ENCODE data around the gene DNAAF5. TPM values are rescaled to one million over a fixed set of nuclear protein-coding genes. Genes with fewer than 3 reads are reported as not detected.
A peak's percentile ranks its signal among the peaks of the same experiment; 100 is the strongest.

Gene DNAAF5
- total and polyA plus RNA-seq, 2 of the 4 experiments (the other 2 are of a cell fraction) = 12.4 to 32.6 TPM

GRCh38 chr7:826230-826917, 99.9 kb downstream of the DNAAF5 start (continued):
- TF ChIP-seq CHD1 (IDR thresholded peaks at IDR 0.05; ENCODE audit: low read depth, low read length) = no peak

GRCh38 chr7:828793-829561, 102.5 kb downstream of the DNAAF5 start:
- Histone ChIP-seq H3K36me3 (ENCODE audit: control insufficient read depth, insufficient read depth, low read length) (no peaks in the 10 kb centered on the region; the same call in 1 of the 2 replicates), H2AFZ (replicated peaks; ENCODE audit: low read length, poor library complexity) (no peak overlapping the region), H2AK9ac (replicated peaks; ENCODE audit: low read depth, low read length, poor library complexity) (no peak overlapping the region), H4K8ac (ENCODE audit: low read depth in 2 of 2, low read length in 2 of 2) (peak overlapping the region in 1 of 2 experiments; percentile 23; a peak in 1 of 4 replicates), H4K91ac (ENCODE audit: insufficient read depth, low read depth, low read length) (no peak overlapping the region), H2AK5ac (ENCODE audit: low read depth, low read length) (peak overlapping the region; percentile 81; the same call in 1 of the 2 replicates), H4K5ac (ENCODE audit: low read depth, low read length) (no peak overlapping the region), H2BK20ac (ENCODE audit: low read depth, low read length) (no peak overlapping the region), H3K9me1 (ENCODE audit: insufficient read depth, low read length) (peaks cover 30% of the 10 kb centered on the region), H3K79me1 (ENCODE audit: low read depth in 1 of 2, low read length in 2 of 2) (peaks cover 19 to 65% of the 10 kb centered on the region in 2 experiments), H3K23ac (ENCODE audit: low read depth, low read length) (no peak overlapping the region), H2BK15ac (ENCODE audit: low read depth, low read length) (no peak overlapping the region), H2BK5ac (ENCODE audit: low read depth, low read length, poor library complexity, severe bottlenecking) (no peak overlapping the region), H3K4me1 (ENCODE audit: control insufficient read depth, insufficient read depth, low read length) (peaks cover 38% of the 10 kb centered on the region), H3K9ac (ENCODE audit: low read depth, low read length) (no peak overlapping the region), H3K4me3 (ENCODE audit: insufficient read depth, low read depth, low read length) (no peak overlapping the region), H3K18ac (ENCODE audit: low read depth, low read length) (no peak overlapping the region), H3K14ac (replicated peaks; ENCODE audit: low read depth, low read length) (no peak overlapping the region), H3K9me3 (ENCODE audit: control insufficient read depth, insufficient read depth, low read length) (no peaks in the 10 kb centered on the region), H3K56ac (ENCODE audit: extremely low read depth, insufficient read depth, low read length) (no peak overlapping the region), H3K27ac (ENCODE audit: insufficient read depth, low read length) (no peak overlapping the region), H3K4ac (ENCODE audit: low read depth, low read length) (peak overlapping the region; percentile 64; the same call in 1 of the 2 replicates), H3K27me3 (ENCODE audit: control insufficient read depth, insufficient read depth, low read length) (no peaks in the 10 kb centered on the region), H3K4me2 (ENCODE audit: low read depth, low read length) (no peak overlapping the region), H2BK120ac (ENCODE audit: low read depth, low read length) (no peak overlapping the region), H4K20me1 (ENCODE audit: insufficient read depth, low read length) (peaks cover 48% of the 10 kb centered on the region)
- no TSS peak for BruUV-seq (replicated peaks)
- dilution Hi-C loops (cut with HindIII; ENCODE audit: low sequenced_read_pairs, unreplicated experiment) (no loop called here), in situ Hi-C loops (cut with MboI; ENCODE audit: low sequenced_read_pairs) (no loop called here), intact Hi-C loops (cut with micrococcal nuclease) (no loop called here)
- WGBS, 2 experiments (ENCODE audit: extremely low coverage in 2 of 2, insufficient read length in 1 of 2) = 98% methylated on average over 8 of the region's 14 CpGs; no CpG with 5 or more reads in 1 of the 2 experiments
- no peak for ATAC-seq (ENCODE audit: low read depth)
- ChIA-PET POLR2A (ENCODE audit: unreplicated experiment) (no interaction called here), CTCF (no interaction called here)
- DNase-seq = no peak
- TF ChIP-seq BHLHE40 (IDR thresholded peaks at IDR 0.05; ENCODE audit: low read depth, low read length) (no peak), NFE2L2 (IDR thresholded peaks at IDR 0.05; ENCODE audit: low read depth, low read length) (no peak), USF2 (IDR thresholded peaks at IDR 0.05; ENCODE audit: low read depth, low read length) (no peak), CHD1 (IDR thresholded peaks at IDR 0.05; ENCODE audit: low read depth, low read length) (no peak), RFX5 (IDR thresholded peaks at IDR 0.05; ENCODE audit: low read depth, low read length) (no peak), RCOR1 (IDR thresholded peaks at IDR 0.05; ENCODE audit: insufficient replicate concordance, low read length) (no peak), ELK1 (IDR thresholded peaks at IDR 0.05; ENCODE audit: borderline replicate concordance, low read depth, low read length) (no peak), MXI1 (IDR thresholded peaks at IDR 0.05; ENCODE audit: borderline replicate concordance, low read depth, low read length) (no peak), FOS (IDR thresholded peaks at IDR 0.05; ENCODE audit: low read depth, low read length) (no peak), RAD21 (IDR thresholded peaks at IDR 0.05; ENCODE audit: low read length) (no peak), SMC3 (IDR thresholded peaks at IDR 0.05; ENCODE audit: low read depth, low read length) (no peak), MAFK (IDR thresholded peaks at IDR 0.05; ENCODE audit: low read depth, low read length) (no peak), POLR2A (IDR thresholded peaks at IDR 0.05; ENCODE audit: low read depth, low read length) (no peak), MAZ (IDR thresholded peaks at IDR 0.05; ENCODE audit: borderline replicate concordance, low read depth, low read length) (no peak)
